A549 (cell line): ENCODE data around the gene MOGAT3. TPM values are rescaled to one million over a fixed set of nuclear protein-coding genes. Genes with fewer than 3 reads are reported as not detected.

ENCODE experiments used
- ATAC-seq, 2 experiments: fragments of 200-7000 bp in 1 of 2; fragments of >200 bp in 1 of 2; cut with Nextera tagmentation in 1 of 2; cut with Tn5 transposase in 1 of 2; 3 replicates each; pipeline versions ENCODE4 v1.8.0 to v1.9.1; 2018 to 2020; ENCODE audit warnings: mild to moderate bottlenecking in 1 of 2, moderate library complexity in 1 of 2
- CTCF ChIA-PET: fragments of 300-600 bp; sonication (Branson Sonifier 250); formaldehyde crosslinking; extraction: SDS; loops from one replicate; lab custom pipeline; 2021; ENCODE audit warnings: antibody characterized with exemption, inconsistent platforms; lab: Yijun Ruan, JAX
- POLR2A ChIA-PET: fragments of 350-600 bp; formaldehyde crosslinking; extraction: SDS; loops from one replicate; lab custom pipeline; 2021; ENCODE audit warnings: antibody characterized with exemption, inconsistent platforms; lab: Yijun Ruan, JAX
- DNase-seq, 2 experiments: peaks; one replicate each; pipeline versions ENCODE4 v3.0.0 to v3.0.0-alpha.2; 2011 to 2016; ENCODE audit warnings: low read depth in 1 of 2, low spot score in 1 of 2
- FAIRE-seq: peaks from 2 replicates; lab custom pipeline; 2011; peaks lifted over from hg19 to GRCh38; lab: Jason Lieb, UNC
- H3K27ac ChIP-seq, 2 experiments: fragments of >200 bp; sonication (Bioruptor Twin); formaldehyde crosslinking; 3 replicates each; pipeline ENCODE4 v1.5.1; 2016 to 2017
- H3K4me1 ChIP-seq: fragments of >200 bp; sonication (Bioruptor Twin); formaldehyde crosslinking; 3 replicates; pipeline ENCODE4 v1.6.1; 2016
- H3K4me2 ChIP-seq: fragments of >200 bp; sonication (Bioruptor Twin); formaldehyde crosslinking; 3 replicates; pipeline ENCODE4 v1.6.1; 2016
- H3K4me3 ChIP-seq: fragments of >200 bp; sonication (Bioruptor Twin); formaldehyde crosslinking; 3 replicates; pipeline ENCODE4 v1.5.1; 2016
- H3K9me3 ChIP-seq: fragments of >200 bp; sonication (Bioruptor Twin); formaldehyde crosslinking; 3 replicates; pipeline ENCODE4 v1.6.1; 2016
- BHLHE40 ChIP-seq: IDR thresholded peaks from 2 replicates; pipeline ENCODE4 v1.6.1; 2012; ENCODE audit warnings: low read depth, low read length, inconsistent platforms
- CBX8 ChIP-seq: fragments of 200-600 bp; sonication (generic); IDR thresholded peaks from 2 replicates; pipeline ENCODE4 v1.6.1; 2016
- CEBPB ChIP-seq, 2 experiments: fragments of >200 bp in 1 of 2; sonication (Bioruptor Twin) in 1 of 2; formaldehyde crosslinking in 1 of 2; IDR thresholded peaks; 2 replicates each; pipeline ENCODE4 v1.6.1; 2012 to 2016
- CHD4 ChIP-seq: fragments of 200-600 bp; sonication (generic); IDR thresholded peaks from 2 replicates; pipeline ENCODE4 v1.6.1; 2016; ENCODE audit warnings: antibody characterized with exemption, mild to moderate bottlenecking, borderline replicate concordance
- CTCF ChIP-seq: fragments of >200 bp; sonication (Bioruptor Twin); formaldehyde crosslinking; IDR thresholded peaks from 3 replicates; pipeline ENCODE4 v1.5.1; 2016
- E2F6 ChIP-seq: IDR thresholded peaks from 2 replicates; pipeline ENCODE4 v1.6.1; 2012; ENCODE audit warnings: low read depth, borderline replicate concordance
- EP300 ChIP-seq, 2 experiments: fragments of >200 bp; sonication (Bioruptor Twin); formaldehyde crosslinking; IDR thresholded peaks; 2 replicates in 1 of 2; 3 replicates in 1 of 2; pipeline ENCODE4 v1.6.1; 2016 to 2017
- FOSL2 ChIP-seq, 2 experiments: fragments of 450-650 bp in 1 of 2; fragments of >200 bp in 1 of 2; sonication (Bioruptor Twin) in 1 of 2; formaldehyde crosslinking; IDR thresholded peaks; 2 replicates each; pipeline versions ENCODE4 v1.5.0 to v1.6.1; 2016 to 2020; ENCODE audit warnings: mild to moderate bottlenecking in 1 of 2, moderate library complexity in 1 of 2
- FOXS1 ChIP-seq: fragments of 250-450 bp; sonication (Bioruptor Pico); IDR thresholded peaks from 2 replicates; pipeline ENCODE4 v1.5.0; 2020; ENCODE audit warnings: mild to moderate bottlenecking, moderate library complexity
- HES2 ChIP-seq: fragments of >200 bp; sonication (Bioruptor Twin); formaldehyde crosslinking; IDR thresholded peaks from 2 replicates; pipeline ENCODE4 v1.6.1; 2016
- HOXA7 ChIP-seq: fragments of 250-450 bp; sonication (Bioruptor Pico); IDR thresholded peaks from 2 replicates; pipeline ENCODE4 v1.5.0; 2020; ENCODE audit warnings: mild to moderate bottlenecking, moderate library complexity
- HOXB13 ChIP-seq: fragments of 250-450 bp; sonication (Bioruptor Pico); IDR thresholded peaks from 2 replicates; pipeline ENCODE4 v1.5.0; 2020; ENCODE audit warnings: low read depth, mild to moderate bottlenecking, moderate library complexity
- JUN ChIP-seq, 2 experiments: fragments of >200 bp; sonication (Bioruptor Twin); formaldehyde crosslinking; IDR thresholded peaks; 2 replicates in 1 of 2; 3 replicates in 1 of 2; pipeline ENCODE4 v1.6.1; 2016 to 2017
- MAFK ChIP-seq: fragments of 450-650 bp; IDR thresholded peaks from 2 replicates; pipeline ENCODE4 v1.6.1; 2014; ENCODE audit not compliant: partially characterized antibody
- MAZ ChIP-seq: fragments of 150-350 bp; IDR thresholded peaks from 2 replicates; pipeline ENCODE4 v1.6.1; 2014; ENCODE audit warnings: antibody characterized with exemption, low read depth, low read length, borderline replicate concordance
- NFE2L2 ChIP-seq: fragments of 150-350 bp; conservative IDR thresholded peaks from 2 replicates; pipeline ENCODE4 v1.6.1; 2014; ENCODE audit warnings: low read length
- NPAS2 ChIP-seq: fragments of 250-450 bp; sonication (Bioruptor Pico); IDR thresholded peaks from 2 replicates; pipeline ENCODE4 v1.8.0; 2022; ENCODE audit warnings: mild to moderate bottlenecking, moderate library complexity, borderline replicate concordance
- POLR2A ChIP-seq: IDR thresholded peaks from 2 replicates; pipeline ENCODE4 v1.6.1; 2012; ENCODE audit warnings: mild to moderate bottlenecking, low read length
- RAD21 ChIP-seq, 2 experiments: fragments of >200 bp in 1 of 2; sonication (Bioruptor Twin) in 1 of 2; formaldehyde crosslinking in 1 of 2; IDR thresholded peaks in 1 of 2; conservative IDR thresholded peaks in 1 of 2; 2 replicates in 1 of 2; 3 replicates in 1 of 2; pipeline ENCODE4 v1.6.1; 2012 to 2018; ENCODE audit warnings: inconsistent platforms in 1 of 2
- RARB ChIP-seq: fragments of 250-450 bp; sonication (Bioruptor Pico); IDR thresholded peaks from 2 replicates; pipeline ENCODE4 v1.8.0; 2021; ENCODE audit warnings: mild to moderate bottlenecking, moderate library complexity
- RCOR1 ChIP-seq: fragments of 150-350 bp; IDR thresholded peaks from 2 replicates; pipeline ENCODE4 v1.6.1; 2014; ENCODE audit warnings: antibody characterized with exemption, low read length, low read depth
- SMC3 ChIP-seq: fragments of >200 bp; sonication (Bioruptor Twin); formaldehyde crosslinking; IDR thresholded peaks from 3 replicates; pipeline ENCODE4 v1.6.1; 2018; ENCODE audit warnings: inconsistent platforms
- ZSCAN20 ChIP-seq: fragments of 250-450 bp; sonication (Bioruptor Pico); IDR thresholded peaks from 2 replicates; pipeline ENCODE4 v1.8.0; 2022; ENCODE audit warnings: mild to moderate bottlenecking, moderate library complexity
- WGBS: methylation state at CpG from one replicate; pipeline ENCODE4 v1.1.6; 2017; ENCODE audit errors: missing lambda C conversion rate; 5-methylcytosine and 5-hydroxymethylcytosine counted together
- polyA plus RNA-seq, 4 experiments: library from polyadenylated mRNA; depleted of rRNA in 3 of 4; stranded (reverse); fragments of >200 nt; fragmentation: RNase III in 1 of 4; extraction: RNeasy Plus Mini Kit Qiagen cat#74134 plus additional on column Dnase treatment in 1 of 4; gene quantifications; 2 replicates in 3 of 4; 3 replicates in 1 of 4; pipeline ENCODE4 v1.2.3, GENCODE V29; 2011 to 2017
- TF ChIP-seq, protein P1 (sequence below): fragments of >200 bp; sonication (Bioruptor Twin); formaldehyde crosslinking; IDR thresholded peaks from 3 replicates; pipeline ENCODE4 v1.6.1; 2016

MOGAT3 gene
- polyA plus RNA-seq, 2 of the 4 experiments (the other 2 are of a cell fraction) = 0.09 to 0.14 TPM

GRCh38 chr7:101236292-101236835 is 35.5 kb upstream of the MOGAT3 start:
- peaks cover 6% of the 10 kb centered on the region; the same call in 2 of the 3 replicates for H3K4me1 ChIP-seq
- POLR2A ChIA-PET = interaction anchor here (1.0 kb wide), 1 partner anchor 18 kb away, joined by 5 read pairs; the partner anchor contains the start of gene ZNHIT1
- no peak for DNase-seq
- TF ChIP-seq MAZ = no peak
- TF ChIP-seq EP300 (IDR thresholded peaks at IDR 0.05) = no peak
- TF ChIP-seq ZSCAN20 (CRISPR knock-in tag) = no peak
- no peak for TF ChIP-seq RARB (CRISPR knock-in tag)
- TF ChIP-seq BHLHE40 = no peak
- TF ChIP-seq HOXA7 (CRISPR knock-in tag) = no peak
- TF ChIP-seq NPAS2 (CRISPR knock-in tag) = no peak
- TF ChIP-seq CBX8 = no peak
- no peak for TF ChIP-seq MAFK
- TF ChIP-seq HOXB13 = no peak
- no peak for TF ChIP-seq FOSL2 (IDR thresholded peaks at IDR 0.05)
- TF ChIP-seq FOSL2 (CRISPR knock-in tag; IDR thresholded peaks at IDR 0.05) = no peak
- TF ChIP-seq NFE2L2 = no peak
- TF ChIP-seq RCOR1 = no peak
- TF ChIP-seq POLR2A = no peak
- TF ChIP-seq JUN (IDR thresholded peaks at IDR 0.05) = no peak
- no peak for TF ChIP-seq FOXS1 (CRISPR knock-in tag)
- TF ChIP-seq SMC3 = no peak
- no peak overlapping the region for H3K27ac ChIP-seq
- FAIRE-seq = no peak
- CTCF ChIA-PET = interaction anchor here (1.0 to 3.8 kb wide), 5 partner anchors 9 to 54 kb away, joined by 3 to 16 read pairs (median 4); partner anchors contain the start of genes PLOD3 and ZNHIT1
- H3K9me3 ChIP-seq = no peaks in the 10 kb centered on the region
- WGBS = 92% methylated on average over 16 of the region's 21 CpGs
- H3K4me3 ChIP-seq = no peak overlapping the region
- ATAC-seq = no peak
- H3K4me2 ChIP-seq = no peak overlapping the region

GRCh38 chr7:101235522-101235921 is 34.7 kb upstream of the MOGAT3 start:
- ChIA-PET POLR2A (no interaction called here), CTCF (interaction anchor here (0.9 to 2.3 kb wide), 10 partner anchors 8 to 177 kb away, joined by 3 to 18 read pairs (median 4); partner anchors contain the start of gene FIS1)

GRCh38 chr7:101235050-101235449 is 34.2 kb upstream of the MOGAT3 start:
- TF ChIP-seq RAD21 (conservative IDR thresholded peaks at IDR 0.05 in 1 of 2, IDR thresholded peaks at IDR 0.05 in 1 of 2) = 0 out of 5 replicates have a peak, but pooled peaks of 1 of the 2 experiments have one; percentile 11
- TF ChIP-seq, protein P1, sequence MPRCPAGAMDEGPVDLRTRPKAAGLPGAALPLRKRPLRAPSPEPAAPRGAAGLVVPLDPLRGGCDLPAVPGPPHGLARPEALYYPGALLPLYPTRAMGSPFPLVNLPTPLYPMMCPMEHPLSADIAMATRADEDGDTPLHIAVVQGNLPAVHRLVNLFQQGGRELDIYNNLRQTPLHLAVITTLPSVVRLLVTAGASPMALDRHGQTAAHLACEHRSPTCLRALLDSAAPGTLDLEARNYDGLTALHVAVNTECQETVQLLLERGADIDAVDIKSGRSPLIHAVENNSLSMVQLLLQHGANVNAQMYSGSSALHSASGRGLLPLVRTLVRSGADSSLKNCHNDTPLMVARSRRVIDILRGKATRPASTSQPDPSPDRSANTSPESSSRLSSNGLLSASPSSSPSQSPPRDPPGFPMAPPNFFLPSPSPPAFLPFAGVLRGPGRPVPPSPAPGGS = no peak
- TF ChIP-seq CTCF = peak; percentile 35
- TF ChIP-seq CBX8 = no peak
- TF ChIP-seq, all 56 proteins: peak for 2
- FAIRE-seq (no peak), ATAC-seq (peak; percentile 30 to 47; a peak in 3 of 6 replicates), DNase-seq (peak in 1 of 2 experiments; percentile 36)
- ChIA-PET POLR2A (interaction anchor here (0.8 kb wide), 1 partner anchor 9 kb away, joined by 3 read pairs; the partner anchor contains the start of gene FIS1), CTCF (interaction anchor here (0.9 to 2.3 kb wide), 11 partner anchors 9 to 176 kb away, joined by 3 to 18 read pairs (median 4); partner anchors contain the start of gene FIS1)
- H3K4me3 ChIP-seq = no peak overlapping the region
- peaks cover 6% of the 10 kb centered on the region; the same call in 2 of the 3 replicates for H3K4me1 ChIP-seq
- H3K4me2 ChIP-seq = no peak overlapping the region
- H3K9me3 ChIP-seq = no peaks in the 10 kb centered on the region
- no peak overlapping the region for H3K27ac ChIP-seq
- WGBS = 75% methylated on average over 11 of the region's 11 CpGs

More at GRCh38 chr7:101235522-101235921, 34.7 kb upstream of the MOGAT3 start:
- no peak for FAIRE-seq
- TF ChIP-seq CEBPB (IDR thresholded peaks at IDR 0.05) (no peak), CHD4 (no peak), E2F6 (no peak), HOXA7 (CRISPR knock-in tag) (no peak), ZSCAN20 (CRISPR knock-in tag) (no peak), HES2 (no peak)
- Histone ChIP-seq H3K27ac (no peak overlapping the region), H3K4me3 (no peak overlapping the region), H3K9me3 (no peaks in the 10 kb centered on the region), H3K4me2 (no peak overlapping the region), H3K4me1 (peaks cover 6% of the 10 kb centered on the region; the same call in 2 of the 3 replicates)
- no peak for DNase-seq
- WGBS = 82% methylated on average over 9 of the region's 9 CpGs
- ATAC-seq = no peak
